Mesodermal cell (in vitro differentiated cells): ENCODE measurements around the gene SPATA20.

ENCODE experiments used
- H3K27ac ChIP-seq: 2 replicates; pipeline ENCODE4 v1.7.0; 2013; ENCODE audit warnings: mild to moderate bottlenecking, low read depth, low read length, moderate library complexity; ENCODE audit not compliant: severe bottlenecking
- H3K36me3 ChIP-seq: 2 replicates; pipeline ENCODE4 v1.7.1; 2013; ENCODE audit warnings: mild to moderate bottlenecking, low read length, moderate library complexity; ENCODE audit not compliant: control insufficient read depth, insufficient read depth
- H3K4me1 ChIP-seq: one replicate; pipeline ENCODE4 v1.7.1; 2013; ENCODE audit warnings: mild to moderate bottlenecking, low read length; ENCODE audit not compliant: insufficient read depth, control insufficient read depth, poor library complexity, severe bottlenecking
- H3K4me3 ChIP-seq: 2 replicates; pipeline ENCODE4 v1.7.0; 2013; ENCODE audit warnings: low read length, control low read depth, mild to moderate bottlenecking; ENCODE audit not compliant: insufficient read depth, poor library complexity, severe bottlenecking; ENCODE audit errors: extremely low read depth
- H3K9me3 ChIP-seq: 2 replicates; pipeline ENCODE4 v1.7.1; 2013; ENCODE audit warnings: mild to moderate bottlenecking, low read length, moderate library complexity; ENCODE audit not compliant: control insufficient read depth
- WGBS, 2 experiments: methylation state at CpG; one replicate each; pipeline ENCODE4 v1.1.5; 2013; ENCODE audit warnings: missing lambda C conversion rate in 2 of 2; ENCODE audit not compliant: insufficient coverage in 2 of 2; 5-methylcytosine and 5-hydroxymethylcytosine counted together

Gene SPATA20

DNA sequence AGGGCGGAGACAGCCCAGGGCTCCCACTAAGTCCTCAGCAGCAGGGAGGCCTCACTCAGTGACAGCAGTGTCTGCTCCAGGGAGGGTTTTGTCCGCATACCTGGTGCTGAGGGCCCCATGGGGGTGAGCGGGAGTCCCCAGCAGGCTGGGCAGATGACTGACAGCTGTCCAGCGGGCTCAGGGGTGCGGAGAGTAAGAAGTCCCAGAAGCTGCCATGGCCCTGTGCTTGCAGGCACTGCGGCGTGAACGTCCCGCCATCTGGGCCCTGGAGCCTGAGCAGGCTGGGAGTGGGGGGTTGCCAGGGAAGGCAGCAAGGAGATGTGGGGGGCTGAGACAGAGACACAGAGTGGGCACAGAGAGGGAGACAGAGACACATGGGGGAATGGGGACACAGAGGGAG lies 33.7 kb downstream of the SPATA20 start:
- H3K36me3 ChIP-seq: no peaks in the 10 kb centered on the region
- no peak overlapping the region for H3K4me3 ChIP-seq
- 87 to 90% methylated on average over 4 to 9 of the region's 9 CpGs for WGBS, 2 experiments

DNA sequence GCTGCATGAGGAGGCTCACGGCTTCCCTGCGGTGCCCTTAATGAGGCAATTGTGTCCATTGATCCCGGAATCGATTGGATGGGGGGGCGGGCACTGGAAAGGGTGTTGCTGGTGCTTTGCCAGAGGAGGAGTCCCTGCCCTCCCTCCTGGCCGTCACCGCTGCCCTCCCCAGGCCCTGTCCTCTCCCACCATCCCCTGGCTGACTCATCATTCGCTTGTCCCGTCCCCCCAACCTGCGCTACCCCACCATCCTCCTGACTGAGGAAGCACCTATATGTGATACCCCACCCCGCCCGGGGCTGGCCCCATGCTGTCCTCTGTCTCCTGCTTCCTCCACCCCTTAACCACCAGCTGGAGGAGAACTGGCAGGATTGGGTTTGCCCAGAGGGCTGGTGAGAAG lies 34.3 kb downstream of the SPATA20 start:
- WGBS, 2 experiments: 93 to 96% methylated on average over 4 to 6 of the region's 12 CpGs
- Histone ChIP-seq H3K4me1 (no peaks in the 10 kb centered on the region), H3K9me3 (peaks cover 4% of the 10 kb centered on the region), H3K36me3 (no peaks in the 10 kb centered on the region), H3K27ac (no peak overlapping the region), H3K4me3 (no peak overlapping the region)

More for the DNA sequence above, 33.7 kb downstream of the SPATA20 start:
- H3K4me1 ChIP-seq: no peaks in the 10 kb centered on the region
- H3K9me3 ChIP-seq: peaks cover 4% of the 10 kb centered on the region
- no peak overlapping the region for H3K27ac ChIP-seq

DNA sequence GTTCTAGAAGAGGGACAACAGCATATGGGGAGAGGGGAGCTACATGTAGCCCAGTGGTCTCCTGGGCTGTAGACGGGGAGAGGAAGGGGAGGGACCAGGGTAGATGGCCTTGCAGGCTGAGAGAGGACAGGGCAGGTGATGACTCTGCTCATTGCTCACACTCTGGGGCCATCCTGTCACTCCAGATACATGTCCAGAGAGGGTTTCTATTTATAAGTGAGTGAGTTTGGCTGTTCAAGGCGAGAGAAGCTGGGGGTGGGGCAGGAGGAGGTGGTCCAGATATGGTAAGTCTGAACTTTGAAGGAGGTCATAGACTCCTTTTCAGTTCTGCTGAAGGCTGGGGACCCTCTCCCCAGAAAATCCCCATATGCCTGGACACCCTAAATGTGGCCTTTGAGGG lies 35.8 kb downstream of the SPATA20 start:
- WGBS, 2 experiments: 88 to 100% methylated on average over 1 of the region's 2 CpGs
- no peak overlapping the region for H3K4me3 ChIP-seq
- H3K4me1 ChIP-seq: no peaks in the 10 kb centered on the region
- H3K36me3 ChIP-seq: no peaks in the 10 kb centered on the region
- no peak overlapping the region for H3K27ac ChIP-seq
- peaks cover 4% of the 10 kb centered on the region for H3K9me3 ChIP-seq

DNA sequence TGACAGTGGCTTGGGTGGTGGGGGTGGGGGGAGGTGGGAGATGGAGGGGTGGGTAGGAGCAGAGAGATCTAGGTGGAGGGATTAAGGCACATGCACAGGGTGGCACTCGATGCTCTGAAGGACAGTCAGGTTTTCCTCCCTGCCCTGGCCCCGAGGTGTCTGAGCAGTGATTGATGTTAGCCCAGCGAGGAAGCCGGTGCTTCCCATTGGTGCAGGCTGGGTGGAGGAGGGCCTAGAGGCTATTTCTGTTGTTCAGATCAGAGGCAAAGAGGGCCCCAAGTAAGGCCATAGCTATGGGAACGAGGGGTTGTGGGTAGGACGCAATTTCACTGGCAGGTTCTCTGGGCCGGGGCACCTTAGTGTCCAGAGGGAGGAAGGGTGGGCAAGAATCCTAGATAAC lies 36.7 kb downstream of the SPATA20 start:
- Histone ChIP-seq H3K27ac (no peak overlapping the region), H3K36me3 (no peaks in the 10 kb centered on the region), H3K4me1 (no peaks in the 10 kb centered on the region), H3K9me3 (peaks cover 4% of the 10 kb centered on the region), H3K4me3 (no peak overlapping the region)
- WGBS, 2 experiments: 60 to 81% methylated on average over 4 to 6 of the region's 7 CpGs

DNA sequence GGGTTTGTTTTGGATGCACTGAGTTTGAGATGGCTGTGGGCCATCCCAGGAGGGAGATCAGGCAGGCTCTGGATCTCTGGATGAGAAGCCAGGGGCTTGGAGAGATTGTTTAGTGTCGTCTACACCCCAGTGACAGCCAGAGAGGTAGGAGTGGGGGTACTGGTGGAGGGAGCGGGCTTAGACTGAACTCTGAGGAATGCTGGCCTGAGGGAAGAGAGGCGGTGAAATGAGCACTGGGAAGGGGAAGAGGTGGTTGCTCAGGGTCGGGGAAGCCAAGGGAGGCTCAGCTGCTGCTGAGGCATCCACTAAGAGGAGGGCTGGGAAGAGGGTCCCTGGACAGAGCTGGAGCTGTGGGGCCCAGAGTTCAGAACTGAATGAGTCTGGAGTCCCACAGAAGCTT lies 37.1 kb downstream of the SPATA20 start:
- H3K9me3 ChIP-seq: peaks cover 4% of the 10 kb centered on the region
- H3K4me1 ChIP-seq: no peaks in the 10 kb centered on the region
- H3K36me3 ChIP-seq: no peaks in the 10 kb centered on the region
- 72 to 92% methylated on average over 4 of the region's 4 CpGs for WGBS, 2 experiments
- H3K4me3 ChIP-seq: no peak overlapping the region
- no peak overlapping the region for H3K27ac ChIP-seq

DNA sequence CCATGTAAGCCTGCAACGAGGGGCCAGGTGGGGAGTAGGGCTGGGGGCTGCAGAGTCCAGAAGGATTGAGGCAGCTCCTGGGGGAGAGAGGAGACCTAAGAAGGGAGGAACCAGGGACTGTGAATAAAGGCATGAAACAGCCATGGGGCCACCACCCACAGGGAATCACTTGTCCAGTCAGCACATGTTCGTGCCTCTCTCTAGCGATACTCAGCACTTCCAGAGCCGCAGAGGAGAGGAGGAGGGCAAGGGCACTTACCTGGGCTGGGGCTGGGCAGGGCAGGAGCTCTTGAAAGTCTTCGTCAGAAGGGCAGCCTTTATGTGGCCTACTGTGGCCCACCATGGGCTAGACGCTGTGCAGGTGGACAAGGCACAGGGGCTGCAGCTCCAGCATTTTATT lies 37.8 kb downstream of the SPATA20 start:
- H3K36me3 ChIP-seq: no peaks in the 10 kb centered on the region
- H3K4me3 ChIP-seq: no peak overlapping the region
- H3K9me3 ChIP-seq: peaks cover 4% of the 10 kb centered on the region
- no peak overlapping the region for H3K27ac ChIP-seq
- no peaks in the 10 kb centered on the region for H3K4me1 ChIP-seq
- 96 to 97% methylated on average over 3 to 5 of the region's 6 CpGs for WGBS, 2 experiments

DNA sequence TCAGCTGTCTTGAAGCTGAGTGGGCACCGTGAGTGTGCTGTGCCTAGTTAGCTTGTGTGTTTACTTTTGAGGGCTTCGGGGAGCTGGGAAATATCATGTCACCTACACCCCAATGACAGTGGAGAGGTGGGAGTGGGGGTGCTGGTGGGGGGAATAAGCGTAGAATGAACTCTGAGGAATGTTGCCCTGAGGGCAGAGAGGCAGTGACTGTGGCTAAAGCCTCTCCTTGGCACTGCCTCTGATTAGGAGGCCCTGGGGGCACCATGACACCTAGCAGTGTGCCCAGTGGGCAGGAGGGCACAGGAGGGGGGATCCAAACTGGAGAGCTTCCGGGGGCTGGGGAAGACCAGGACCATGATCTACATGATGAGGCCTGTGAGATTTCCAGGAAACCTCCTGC lies 38.4 kb downstream of the SPATA20 start:
- Histone ChIP-seq H3K4me1 (no peaks in the 10 kb centered on the region), H3K27ac (no peak overlapping the region), H3K36me3 (no peaks in the 10 kb centered on the region), H3K4me3 (no peak overlapping the region), H3K9me3 (peaks cover 4% of the 10 kb centered on the region)
- 86% methylated on average over 2 of the region's 4 CpGs; no CpG with 5 or more reads in 1 of the 2 experiments for WGBS, 2 experiments

DNA sequence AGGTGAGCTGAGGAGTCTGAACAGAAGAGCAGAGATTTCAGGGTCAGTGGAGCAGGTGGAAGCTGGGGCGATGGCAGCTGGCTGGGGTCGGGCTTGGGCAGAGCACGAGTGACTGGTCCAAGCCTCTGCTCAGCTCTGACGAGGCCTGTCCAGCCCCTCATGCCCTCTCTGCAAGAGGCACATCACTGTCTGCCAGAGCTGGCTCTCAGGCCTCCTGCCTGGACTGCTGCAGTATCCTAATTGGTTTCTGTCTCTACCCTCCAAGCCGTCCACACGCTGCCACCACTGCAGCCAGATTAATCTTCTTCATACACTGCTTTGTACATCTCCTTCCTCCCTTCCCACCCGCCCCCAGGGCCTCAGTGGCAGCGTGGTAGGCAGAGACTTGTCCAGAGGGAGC lies 38.9 kb downstream of the SPATA20 start:
- peaks cover 4% of the 10 kb centered on the region for H3K9me3 ChIP-seq
- H3K36me3 ChIP-seq: no peaks in the 10 kb centered on the region
- no peak overlapping the region for H3K27ac ChIP-seq
- H3K4me3 ChIP-seq: no peak overlapping the region
- 82 to 85% methylated on average over 8 of the region's 8 CpGs for WGBS, 2 experiments
- no peaks in the 10 kb centered on the region for H3K4me1 ChIP-seq

DNA sequence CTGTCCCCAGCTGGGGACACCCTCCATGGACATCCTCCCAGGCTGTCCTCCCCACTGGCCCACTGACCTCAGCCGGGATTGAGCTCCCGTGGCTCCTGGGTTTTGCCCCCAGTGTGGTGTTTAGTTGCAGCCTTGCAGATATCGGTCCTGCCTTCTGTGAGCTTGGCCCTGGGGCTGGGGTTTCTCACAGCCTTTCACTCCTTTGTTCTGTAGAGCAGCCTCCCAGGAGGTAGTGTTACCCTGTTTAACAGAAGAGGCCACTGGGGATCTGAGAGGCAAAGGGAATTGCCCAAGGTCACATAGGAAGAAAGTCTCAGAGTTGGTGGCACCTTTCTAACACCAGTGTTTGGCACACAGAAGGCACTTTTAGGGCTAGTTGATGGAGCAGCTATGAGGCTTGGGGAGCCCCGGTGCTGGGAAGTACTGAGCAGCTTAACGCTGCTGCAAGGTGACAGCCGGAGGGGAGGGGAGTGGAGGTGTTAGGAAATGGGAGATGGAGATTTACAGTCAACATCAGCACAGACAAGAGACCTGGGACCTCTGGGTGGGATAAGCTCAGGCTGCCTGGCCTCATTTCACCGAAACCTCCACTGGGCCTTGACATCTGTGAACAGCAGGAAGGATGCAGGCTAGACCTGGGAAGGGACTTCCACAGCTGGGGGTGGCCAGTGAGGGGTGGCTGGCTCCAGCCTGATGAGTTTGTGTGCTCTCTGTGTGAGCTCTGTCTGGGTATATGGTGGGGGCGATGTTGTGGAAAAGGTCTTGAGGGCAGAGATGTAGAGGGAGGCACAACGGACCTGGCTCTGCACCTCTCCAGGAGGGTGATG lies 39.7 kb downstream of the SPATA20 start:
- WGBS, 2 experiments: 57 to 66% methylated on average over 8 to 9 of the region's 9 CpGs
- H3K9me3 ChIP-seq: peaks cover 4% of the 10 kb centered on the region
- H3K27ac ChIP-seq: no peak overlapping the region
- H3K4me1 ChIP-seq: no peaks in the 10 kb centered on the region
- no peaks in the 10 kb centered on the region for H3K36me3 ChIP-seq
- H3K4me3 ChIP-seq: no peak overlapping the region

DNA sequence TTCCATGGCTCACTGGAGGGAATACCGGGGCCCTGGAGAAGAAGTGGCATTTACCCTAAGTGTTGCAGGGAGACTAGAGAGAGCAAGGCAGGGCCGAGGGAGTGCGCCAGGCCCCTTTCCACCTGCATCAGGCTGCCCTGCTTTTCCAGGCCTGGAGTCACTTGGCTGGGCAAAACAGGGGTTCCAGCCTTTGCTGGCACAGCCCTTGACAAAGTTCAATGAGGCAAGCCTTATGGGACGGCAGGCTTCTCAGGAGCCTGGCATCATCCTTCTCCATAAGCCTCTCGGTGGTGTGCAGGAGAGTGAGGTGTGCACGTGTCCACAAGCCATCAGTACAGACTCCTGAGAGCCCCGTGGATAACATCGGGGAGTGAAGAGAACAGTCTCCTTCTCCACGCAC lies 40.6 kb downstream of the SPATA20 start:
- 79 to 81% methylated on average over 8 to 9 of the region's 9 CpGs for WGBS, 2 experiments
- Histone ChIP-seq H3K4me3 (no peak overlapping the region), H3K27ac (no peak overlapping the region), H3K4me1 (no peaks in the 10 kb centered on the region), H3K36me3 (no peaks in the 10 kb centered on the region), H3K9me3 (no peaks in the 10 kb centered on the region)

DNA sequence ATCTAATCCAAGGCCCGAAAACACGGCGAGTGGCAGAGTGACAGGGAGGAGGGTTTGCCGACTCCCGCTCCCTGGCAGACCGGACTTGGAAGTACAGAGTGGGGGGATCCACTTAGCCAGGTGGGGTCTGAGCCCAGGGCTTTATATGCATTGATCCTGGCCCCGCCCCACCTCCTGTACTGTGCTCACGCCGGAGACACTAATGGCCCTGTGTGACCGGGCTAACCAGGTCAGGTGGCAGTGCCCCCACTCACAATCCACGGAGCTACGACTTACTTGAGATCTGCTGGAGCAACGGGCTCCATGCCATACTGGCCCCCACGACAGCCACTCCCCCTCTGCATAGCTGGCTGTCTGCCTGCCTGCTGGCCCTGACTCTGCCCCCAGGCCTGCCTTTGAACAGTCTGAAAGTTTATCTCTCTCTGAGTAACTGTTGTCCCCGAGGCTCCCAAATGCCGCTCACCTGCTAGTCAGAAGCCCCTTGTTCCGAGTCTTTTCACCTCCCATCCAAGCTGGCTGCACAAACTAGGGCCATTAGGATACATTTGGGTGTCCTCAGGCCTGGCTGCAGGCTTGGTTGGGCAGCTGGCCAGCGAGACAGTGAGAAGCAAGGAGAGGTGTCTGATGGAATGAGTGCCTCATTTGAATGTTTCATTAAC lies 41.5 kb downstream of the SPATA20 start:
- no peak overlapping the region for H3K27ac ChIP-seq
- H3K4me3 ChIP-seq: no peak overlapping the region
- H3K4me1 ChIP-seq: peaks cover 7% of the 10 kb centered on the region
- no peaks in the 10 kb centered on the region for H3K36me3 ChIP-seq
- WGBS, 2 experiments: 82 to 83% methylated on average over 13 to 18 of the region's 18 CpGs
- no peaks in the 10 kb centered on the region for H3K9me3 ChIP-seq
